ENCODE measurements around the gene OLIG1. TPM values are rescaled to one million over a fixed set of nuclear protein-coding genes. Genes with fewer than 3 reads are reported as not detected.

The OLIG1 gene
- total RNA-seq, 1 donor from 2014 or later, result not detected

- H3K4me3 ChIP-seq (ENCODE audit: low read length in 3 of 3), result no peak overlapping the region
- no peak overlapping the region for H3K27ac ChIP-seq (ENCODE audit: low read depth, low read length)
- H3K4me1 ChIP-seq (ENCODE audit: control insufficient read depth in 3 of 3, insufficient read depth in 3 of 3, low read length in 3 of 3), result no peaks in the 10 kb centered on the region
- H3K27me3 ChIP-seq (ENCODE audit: control insufficient read depth in 3 of 3, insufficient read depth in 3 of 3, low read length in 3 of 3), result peaks cover 15 to 27% (median 21%) of the 10 kb centered on the region in 3 donors
- no peaks in the 10 kb centered on the region for H3K36me3 ChIP-seq (ENCODE audit: control insufficient read depth in 3 of 3, insufficient read depth in 3 of 3, low read length in 3 of 3)
- peaks cover 0 to 2% (median 0%) of the 10 kb centered on the region in 3 donors for H3K9me3 ChIP-seq (ENCODE audit: control insufficient read depth in 3 of 3, low read length in 3 of 3)
- H3K9ac ChIP-seq (ENCODE audit: low read depth in 1 of 3, low read length in 3 of 3), result no peak overlapping the region
Observed at GRCh38 chr21:33040215-33040614, 29.7 kb upstream of the OLIG1 start.

- Histone ChIP-seq H3K27me3 (ENCODE audit: control insufficient read depth in 3 of 3, insufficient read depth in 3 of 3, low read length in 3 of 3) (peaks cover 15 to 16% (median 16%) of the 10 kb centered on the region in 3 donors), H3K9ac (ENCODE audit: low read depth in 1 of 3, low read length in 3 of 3) (no peak overlapping the region), H3K36me3 (ENCODE audit: control insufficient read depth in 3 of 3, insufficient read depth in 3 of 3, low read length in 3 of 3) (no peaks in the 10 kb centered on the region), H3K9me3 (ENCODE audit: control insufficient read depth in 3 of 3, low read length in 3 of 3) (peaks cover 0 to 2% (median 0%) of the 10 kb centered on the region in 3 donors), H3K4me3 (ENCODE audit: low read length in 3 of 3) (no peak overlapping the region), H3K27ac (ENCODE audit: low read depth, low read length) (no peak overlapping the region), H3K4me1 (ENCODE audit: control insufficient read depth in 3 of 3, insufficient read depth in 3 of 3, low read length in 3 of 3) (no peaks in the 10 kb centered on the region)
Observed at GRCh38 chr21:33041981-33042380, 28.0 kb upstream of the OLIG1 start.

GRCh38 chr21:33042812-33043211, 27.1 kb upstream of the OLIG1 start:
- Histone ChIP-seq H3K4me1 (ENCODE audit: control insufficient read depth in 3 of 3, insufficient read depth in 3 of 3, low read length in 3 of 3) (no peaks in the 10 kb centered on the region), H3K9ac (ENCODE audit: low read depth in 1 of 3, low read length in 3 of 3) (no peak overlapping the region), H3K27me3 (ENCODE audit: control insufficient read depth in 3 of 3, insufficient read depth in 3 of 3, low read length in 3 of 3) (peaks cover 15 to 21% (median 16%) of the 10 kb centered on the region in 3 donors), H3K27ac (ENCODE audit: low read depth, low read length) (no peak overlapping the region), H3K9me3 (ENCODE audit: control insufficient read depth in 3 of 3, low read length in 3 of 3) (peaks cover 0 to 2% (median 0%) of the 10 kb centered on the region in 3 donors), H3K4me3 (ENCODE audit: low read length in 3 of 3) (no peak overlapping the region), H3K36me3 (ENCODE audit: control insufficient read depth in 3 of 3, insufficient read depth in 3 of 3, low read length in 3 of 3) (no peaks in the 10 kb centered on the region)

- Histone ChIP-seq H3K27ac (ENCODE audit: low read depth, low read length) (no peak overlapping the region), H3K27me3 (ENCODE audit: control insufficient read depth in 3 of 3, insufficient read depth in 3 of 3, low read length in 3 of 3) (peaks cover 11 to 17% (median 13%) of the 10 kb centered on the region in 3 donors), H3K9ac (ENCODE audit: low read depth in 1 of 3, low read length in 3 of 3) (no peak overlapping the region), H3K36me3 (ENCODE audit: control insufficient read depth in 3 of 3, insufficient read depth in 3 of 3, low read length in 3 of 3) (no peaks in the 10 kb centered on the region), H3K4me3 (ENCODE audit: low read length in 3 of 3) (no peak overlapping the region), H3K4me1 (ENCODE audit: control insufficient read depth in 3 of 3, insufficient read depth in 3 of 3, low read length in 3 of 3) (no peaks in the 10 kb centered on the region), H3K9me3 (ENCODE audit: control insufficient read depth in 3 of 3, low read length in 3 of 3) (no peaks in the 10 kb centered on the region)
Observed at GRCh38 chr21:33046455-33046854, 23.5 kb upstream of the OLIG1 start.

- Histone ChIP-seq H3K27ac (ENCODE audit: low read depth, low read length) (no peak overlapping the region), H3K9me3 (ENCODE audit: control insufficient read depth in 3 of 3, low read length in 3 of 3) (no peaks in the 10 kb centered on the region), H3K36me3 (ENCODE audit: control insufficient read depth in 3 of 3, insufficient read depth in 3 of 3, low read length in 3 of 3) (no peaks in the 10 kb centered on the region), H3K4me3 (ENCODE audit: low read length in 3 of 3) (no peak overlapping the region), H3K9ac (ENCODE audit: low read depth in 1 of 3, low read length in 3 of 3) (no peak overlapping the region), H3K4me1 (ENCODE audit: control insufficient read depth in 3 of 3, insufficient read depth in 3 of 3, low read length in 3 of 3) (peaks cover 0 to 2% (median 0%) of the 10 kb centered on the region in 3 donors), H3K27me3 (ENCODE audit: control insufficient read depth in 3 of 3, insufficient read depth in 3 of 3, low read length in 3 of 3) (peaks cover 6 to 17% (median 13%) of the 10 kb centered on the region in 3 donors)
Observed at GRCh38 chr21:33047231-33047630, 22.7 kb upstream of the OLIG1 start.

- H3K36me3 ChIP-seq (ENCODE audit: control insufficient read depth in 3 of 3, insufficient read depth in 3 of 3, low read length in 3 of 3), result no peaks in the 10 kb centered on the region
- H3K9ac ChIP-seq (ENCODE audit: low read depth in 1 of 3, low read length in 3 of 3), result peak overlapping the region in 1 of 3 donors; percentile 51
- H3K27ac ChIP-seq (ENCODE audit: low read depth, low read length), result no peak overlapping the region
- H3K4me1 ChIP-seq (ENCODE audit: control insufficient read depth in 3 of 3, insufficient read depth in 3 of 3, low read length in 3 of 3), result peaks cover 0 to 2% (median 0%) of the 10 kb centered on the region in 3 donors
- no peaks in the 10 kb centered on the region for H3K9me3 ChIP-seq (ENCODE audit: control insufficient read depth in 3 of 3, low read length in 3 of 3)
- H3K27me3 ChIP-seq (ENCODE audit: control insufficient read depth in 3 of 3, insufficient read depth in 3 of 3, low read length in 3 of 3), result peaks cover 0 to 4% (median 0%) of the 10 kb centered on the region in 3 donors
- no peak overlapping the region for H3K4me3 ChIP-seq (ENCODE audit: low read length in 3 of 3)
Observed at GRCh38 chr21:33051925-33052324, 18.0 kb upstream of the OLIG1 start.

- Histone ChIP-seq H3K36me3 (ENCODE audit: control insufficient read depth in 3 of 3, insufficient read depth in 3 of 3, low read length in 3 of 3) (no peaks in the 10 kb centered on the region), H3K9me3 (ENCODE audit: control insufficient read depth in 3 of 3, low read length in 3 of 3) (no peaks in the 10 kb centered on the region), H3K4me1 (ENCODE audit: control insufficient read depth in 3 of 3, insufficient read depth in 3 of 3, low read length in 3 of 3) (peaks cover 13 to 15% (median 15%) of the 10 kb centered on the region in 3 donors), H3K4me3 (ENCODE audit: low read length in 3 of 3) (no peak overlapping the region), H3K27me3 (ENCODE audit: control insufficient read depth in 3 of 3, insufficient read depth in 3 of 3, low read length in 3 of 3) (no peaks in the 10 kb centered on the region), H3K27ac (ENCODE audit: low read depth, low read length) (no peak overlapping the region), H3K9ac (ENCODE audit: low read depth in 1 of 3, low read length in 3 of 3) (no peak overlapping the region)
Observed at GRCh38 chr21:33053951-33054350, 16.0 kb upstream of the OLIG1 start.

- no peak overlapping the region for H3K4me3 ChIP-seq (ENCODE audit: low read length in 3 of 3)
- no peaks in the 10 kb centered on the region for H3K9me3 ChIP-seq (ENCODE audit: control insufficient read depth in 3 of 3, low read length in 3 of 3)
- H3K27me3 ChIP-seq (ENCODE audit: control insufficient read depth in 3 of 3, insufficient read depth in 3 of 3, low read length in 3 of 3), result peaks cover 0 to 4% (median 3%) of the 10 kb centered on the region in 3 donors
- no peak overlapping the region for H3K9ac ChIP-seq (ENCODE audit: low read depth in 1 of 3, low read length in 3 of 3)
- H3K4me1 ChIP-seq (ENCODE audit: control insufficient read depth in 3 of 3, insufficient read depth in 3 of 3, low read length in 3 of 3), result peaks cover 21 to 28% (median 25%) of the 10 kb centered on the region in 3 donors
- no peak overlapping the region for H3K27ac ChIP-seq (ENCODE audit: low read depth, low read length)
- no peaks in the 10 kb centered on the region for H3K36me3 ChIP-seq (ENCODE audit: control insufficient read depth in 3 of 3, insufficient read depth in 3 of 3, low read length in 3 of 3)
Observed at GRCh38 chr21:33055991-33056390, 13.9 kb upstream of the OLIG1 start.

- peak overlapping the region in 1 of 3 donors; percentile 33 for H3K9ac ChIP-seq (ENCODE audit: low read depth in 1 of 3, low read length in 3 of 3)
- peaks cover 0 to 4% (median 3%) of the 10 kb centered on the region in 3 donors for H3K27me3 ChIP-seq (ENCODE audit: control insufficient read depth in 3 of 3, insufficient read depth in 3 of 3, low read length in 3 of 3)
- H3K4me3 ChIP-seq (ENCODE audit: low read length in 3 of 3), result no peak overlapping the region
- no peaks in the 10 kb centered on the region for H3K36me3 ChIP-seq (ENCODE audit: control insufficient read depth in 3 of 3, insufficient read depth in 3 of 3, low read length in 3 of 3)
- H3K4me1 ChIP-seq (ENCODE audit: control insufficient read depth in 3 of 3, insufficient read depth in 3 of 3, low read length in 3 of 3), result peaks cover 21 to 28% (median 23%) of the 10 kb centered on the region in 3 donors
- H3K27ac ChIP-seq (ENCODE audit: low read depth, low read length), result no peak overlapping the region
- H3K9me3 ChIP-seq (ENCODE audit: control insufficient read depth in 3 of 3, low read length in 3 of 3), result no peaks in the 10 kb centered on the region
Observed at GRCh38 chr21:33057385-33057940, 12.5 kb upstream of the OLIG1 start.

- H3K9me3 ChIP-seq (ENCODE audit: control insufficient read depth in 3 of 3, low read length in 3 of 3), result no peaks in the 10 kb centered on the region
- peak overlapping the region in 2 of 3 donors; percentile 1 to 14 for H3K4me3 ChIP-seq (ENCODE audit: low read length in 3 of 3)
- peaks cover 0 to 8% (median 7%) of the 10 kb centered on the region in 3 donors for H3K27me3 ChIP-seq (ENCODE audit: control insufficient read depth in 3 of 3, insufficient read depth in 3 of 3, low read length in 3 of 3)
- peaks cover 21 to 28% (median 23%) of the 10 kb centered on the region in 3 donors for H3K4me1 ChIP-seq (ENCODE audit: control insufficient read depth in 3 of 3, insufficient read depth in 3 of 3, low read length in 3 of 3)
- H3K36me3 ChIP-seq (ENCODE audit: control insufficient read depth in 3 of 3, insufficient read depth in 3 of 3, low read length in 3 of 3), result no peaks in the 10 kb centered on the region
- H3K9ac ChIP-seq (ENCODE audit: low read depth in 1 of 3, low read length in 3 of 3), result no peak overlapping the region
- H3K27ac ChIP-seq (ENCODE audit: low read depth, low read length), result no peak overlapping the region
Observed at GRCh38 chr21:33058527-33058926, 11.4 kb upstream of the OLIG1 start.

Data from skeletal muscle tissue (tissue), 4 donors.